H1 (cell line): Measurements from ENCODE around the gene DPP10. TPM values are rescaled to one million over a fixed set of nuclear protein-coding genes. Genes with fewer than 3 reads are reported as not detected.

ENCODE experiments used
- EGR1 ChIP-seq: IDR thresholded peaks from 2 replicates; pipeline ENCODE4 v1.6.1; 2011; ENCODE audit warnings: low read depth, low read length, borderline replicate concordance
- EZH2 ChIP-seq: fragments of 200-600 bp; sonication (generic); IDR thresholded peaks from 2 replicates; pipeline ENCODE4 v1.7.1; 2012; ENCODE audit warnings: low read depth, mild to moderate bottlenecking, moderate library complexity, low read length, inconsistent platforms; ENCODE audit not compliant: severe bottlenecking
- SP4 ChIP-seq: IDR thresholded peaks from 2 replicates; pipeline ENCODE4 v1.6.1; 2012; ENCODE audit warnings: low read length, inconsistent platforms
- polyA plus RNA-seq, 7 experiments: library from polyadenylated mRNA; depleted of rRNA in 3 of 7; stranded (reverse) in 5 of 7; unstranded in 2 of 7; fragments of >200 nt in 5 of 7; fragments of 200-250 nt in 2 of 7; gene quantifications; 1 replicate in 5 of 7; 2 replicates in 1 of 7; 4 replicates in 1 of 7; pipeline versions ENCODE4 v1.2.1 to v1.2.3, GENCODE V29; 2011 to 2013; ENCODE audit warnings: missing spikeins in 2 of 7, mixed read lengths in 2 of 7
- total RNA-seq: library from RNA; stranded (reverse); fragmentation: NEBNext Ultra II Directional; extraction: Animal tissue kit (Norgen Biotek cat#: 25700); gene quantifications from 2 replicates; pipeline ENCODE4 v1.2.1, GENCODE V29; 2021

DPP10 gene
- total and polyA plus RNA-seq, 2 of the 8 experiments (the other 6 are each of a cell fraction or from before 2014, with no cell fraction given), result 3.3 to 7.2 TPM

- TF ChIP-seq EZH2 (no peak), EGR1 (no peak), SP4 (no peak)
These were observed 257.0 kb downstream of the DPP10 start (continued) for GRCh38 chr2:114699423-114699944.
